Stimulated activated CD4-positive, alpha-beta T cell treated with anti-CD3 and anti-CD28 coated beads, Interleukin-1b, Interleukin-23, amount 100 ng/mL, for 4 hours (primary cell): ENCODE measurements around the gene BTBD18.

Experiments
- DNase-seq, 2 donors: peaks; one replicate each; pipeline ENCODE4 v3.0.0-alpha.2; 2020; ENCODE audit warnings: low read depth in 2 of 2

BTBD18 gene

GRCh38 chr11:57751676-57752253, at the start of gene BTBD18:
Gene BTBD18 (minus strand): TSS chr11:57751819. CDS start chr11:57751188, 631 bp downstream.
- DNase-seq = no peak

GRCh38 chr11:57801183-57801485, 49.5 kb upstream of the BTBD18 start:
- DNase-seq = no peak

GRCh38 chr11:57800444-57801182, 49.0 kb upstream of the BTBD18 start:
- peak in 1 of 2 donors; percentile 7 for DNase-seq

- DNase-seq = no peak
Observed at GRCh38 chr11:57798905-57799559, 47.4 kb upstream of the BTBD18 start.

- no peak for DNase-seq
Observed at GRCh38 chr11:57793351-57794115, 41.9 kb upstream of the BTBD18 start.

- no peak for DNase-seq
Observed at GRCh38 chr11:57792870-57793269, 41.3 kb upstream of the BTBD18 start.

GRCh38 chr11:57792060-57792541, 40.5 kb upstream of the BTBD18 start:
- DNase-seq = peak; percentile 61 to 68

- DNase-seq = no peak
Observed at GRCh38 chr11:57791321-57792059, 39.9 kb upstream of the BTBD18 start.

GRCh38 chr11:57788703-57789088, 37.1 kb upstream of the BTBD18 start:
- DNase-seq = no peak

- no peak for DNase-seq
Observed at GRCh38 chr11:57787920-57788702, 36.5 kb upstream of the BTBD18 start.

GRCh38 chr11:57787006-57787604, 35.5 kb upstream of the BTBD18 start:
- DNase-seq = no peak

- no peak for DNase-seq
Observed at GRCh38 chr11:57786436-57786835, 34.8 kb upstream of the BTBD18 start.

GRCh38 chr11:57785072-57785471, 33.5 kb upstream of the BTBD18 start:
- no peak for DNase-seq

- no peak for DNase-seq
Observed at GRCh38 chr11:57781529-57781943, 29.9 kb upstream of the BTBD18 start.

GRCh38 chr11:57779276-57779675, 27.7 kb upstream of the BTBD18 start:
- no peak for DNase-seq

- no peak for DNase-seq
Observed at GRCh38 chr11:57778318-57779037, 26.9 kb upstream of the BTBD18 start.

GRCh38 chr11:57777969-57778317, 26.3 kb upstream of the BTBD18 start:
- no peak for DNase-seq

- DNase-seq = no peak
Observed at GRCh38 chr11:57776577-57777210, 25.1 kb upstream of the BTBD18 start.

- DNase-seq = no peak
Observed at GRCh38 chr11:57776031-57776521, 24.5 kb upstream of the BTBD18 start.
